Trophoblast cell (in vitro differentiated cells and primary cell): Measurements from ENCODE around the gene CACNG1.

Experiments used
- DNase-seq, 2 donors: peaks; one replicate each; pipeline ENCODE4 v3.0.0-alpha.2; 2016
- H2AFZ ChIP-seq: 2 replicates; pipeline ENCODE4 v1.6.1; 2013; ENCODE audit warnings: low read length, moderate library complexity, mild to moderate bottlenecking; ENCODE audit not compliant: insufficient read depth, poor library complexity
- H2AK5ac ChIP-seq: 2 replicates; pipeline ENCODE4 v1.6.1; 2013; ENCODE audit warnings: mild to moderate bottlenecking, low read length
- H2BK120ac ChIP-seq: 2 replicates; pipeline ENCODE4 v1.6.1; 2013; ENCODE audit warnings: low read length, mild to moderate bottlenecking, moderate library complexity; ENCODE audit not compliant: insufficient read depth, poor library complexity
- H2BK12ac ChIP-seq: 2 replicates; pipeline ENCODE4 v1.6.1; 2013; ENCODE audit warnings: mild to moderate bottlenecking, low read length, moderate library complexity
- H2BK5ac ChIP-seq: 2 replicates; pipeline ENCODE4 v1.6.1; 2013; ENCODE audit warnings: low read length, low read depth, moderate library complexity, mild to moderate bottlenecking; ENCODE audit not compliant: poor library complexity
- H3K14ac ChIP-seq: 2 replicates; pipeline ENCODE4 v1.6.1; 2013; ENCODE audit warnings: mild to moderate bottlenecking, low read length
- H3K18ac ChIP-seq: 2 replicates; pipeline ENCODE4 v1.6.1; 2013; ENCODE audit warnings: mild to moderate bottlenecking, low read length
- H3K23ac ChIP-seq: 2 replicates; pipeline ENCODE4 v1.6.1; 2013; ENCODE audit warnings: low read length
- H3K27ac ChIP-seq: 2 replicates; pipeline ENCODE4 v1.5.1; 2013; ENCODE audit warnings: low read depth, mild to moderate bottlenecking, inconsistent platforms, low read length, moderate library complexity
- H3K27me3 ChIP-seq: 2 replicates; pipeline ENCODE4 v1.6.1; 2013; ENCODE audit warnings: inconsistent platforms, mild to moderate bottlenecking, low read length, moderate library complexity; ENCODE audit not compliant: insufficient read depth
- H3K36me3 ChIP-seq, 2 experiments: 1 replicate in 1 of 2; 2 replicates in 1 of 2; pipeline ENCODE4 v1.6.1; 2013; ENCODE audit warnings: low read length in 2 of 2, mild to moderate bottlenecking in 2 of 2, moderate library complexity in 1 of 2; ENCODE audit not compliant: insufficient read depth in 2 of 2, control insufficient read depth in 1 of 2
- H3K4ac ChIP-seq: 2 replicates; pipeline ENCODE4 v1.6.1; 2013; ENCODE audit warnings: low read depth, mild to moderate bottlenecking, low read length, moderate library complexity
- H3K4me1 ChIP-seq, 2 experiments: 1 replicate in 1 of 2; 2 replicates in 1 of 2; pipeline ENCODE4 v1.6.1; 2013; ENCODE audit warnings: low read length in 2 of 2, mild to moderate bottlenecking in 2 of 2, moderate library complexity in 1 of 2; ENCODE audit not compliant: insufficient read depth in 2 of 2, control insufficient read depth in 1 of 2
- H3K4me2 ChIP-seq: 2 replicates; pipeline ENCODE4 v1.6.1; 2013; ENCODE audit warnings: inconsistent platforms, mild to moderate bottlenecking, low read length, moderate library complexity
- H3K4me3 ChIP-seq: 2 replicates; pipeline ENCODE4 v1.5.1; 2013; ENCODE audit warnings: mild to moderate bottlenecking, low read depth, low read length, inconsistent platforms
- H3K79me1 ChIP-seq: one replicate; pipeline ENCODE4 v1.6.1; 2013; ENCODE audit warnings: low read length
- H3K79me2 ChIP-seq: 2 replicates; pipeline ENCODE4 v1.6.1; 2013; ENCODE audit warnings: low read length, mild to moderate bottlenecking; ENCODE audit not compliant: control insufficient read depth, insufficient read depth, poor library complexity
- H3K9ac ChIP-seq: 2 replicates; pipeline ENCODE4 v1.6.1; 2013; ENCODE audit warnings: mild to moderate bottlenecking, low read length
- H3K9me3 ChIP-seq: 2 replicates; pipeline ENCODE4 v1.6.1; 2013; ENCODE audit warnings: low read depth, mild to moderate bottlenecking, control low read depth, inconsistent platforms, low read length; ENCODE audit not compliant: insufficient read depth
- H4K12ac ChIP-seq: 2 replicates; pipeline ENCODE4 v1.6.1; 2013; ENCODE audit warnings: low read depth, mild to moderate bottlenecking, low read length, moderate library complexity
- H4K8ac ChIP-seq: 2 replicates; pipeline ENCODE4 v1.6.1; 2013; ENCODE audit warnings: low read depth, mild to moderate bottlenecking, low read length, moderate library complexity
- H4K91ac ChIP-seq: one replicate; pipeline ENCODE4 v1.6.1; 2013; ENCODE audit warnings: low read depth, mild to moderate bottlenecking, low read length, moderate library complexity
- WGBS: extraction: QIAGEN DNeasy Blood & Tissue Kit; methylation state at CpG from one replicate; pipeline ENCODE4 v1.1.7; 2013; ENCODE audit warnings: missing lambda C conversion rate; ENCODE audit not compliant: insufficient read length, insufficient coverage; ENCODE audit errors: extremely low coverage; 5-methylcytosine and 5-hydroxymethylcytosine counted together

Gene CACNG1

DNA sequence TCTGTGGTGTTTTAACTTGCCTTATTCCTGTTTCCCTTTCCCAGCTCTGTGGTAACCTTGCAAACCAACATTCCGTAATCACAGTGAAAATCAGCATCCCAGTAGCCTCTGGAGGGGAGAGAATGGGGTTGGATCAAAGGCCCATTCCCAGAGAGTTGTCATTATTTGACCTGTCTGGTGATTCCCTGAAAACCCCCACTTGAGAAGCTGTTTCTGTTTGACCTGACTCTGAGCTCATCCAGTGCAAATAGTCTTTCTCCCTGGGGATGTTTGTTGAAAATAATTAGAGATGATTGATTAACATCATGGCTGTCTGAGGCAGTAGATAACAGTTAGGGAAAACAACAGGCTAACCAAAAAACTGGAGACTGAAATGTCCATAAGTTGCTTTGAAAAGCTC, 3.0 kb downstream of the CACNG1 start:
- H3K4me3 ChIP-seq = no peak overlapping the region
- no peak overlapping the region for H3K23ac ChIP-seq
- H2AK5ac ChIP-seq = no peak overlapping the region
- H3K36me3 ChIP-seq = no peaks in the 10 kb centered on the region
- no peak for DNase-seq
- H3K4me2 ChIP-seq = no peak overlapping the region
- H3K79me1 ChIP-seq = no peaks in the 10 kb centered on the region
- H3K4me1 ChIP-seq = no peaks in the 10 kb centered on the region
- H3K14ac ChIP-seq = no peak overlapping the region
- H3K4ac ChIP-seq = no peak overlapping the region
- H2AFZ ChIP-seq = no peak overlapping the region
- no peaks in the 10 kb centered on the region for H3K27me3 ChIP-seq
- H3K27ac ChIP-seq = no peak overlapping the region
- no peaks in the 10 kb centered on the region for H3K79me2 ChIP-seq
- H2BK12ac ChIP-seq = no peak overlapping the region
- H4K12ac ChIP-seq = no peak overlapping the region
- H3K9me3 ChIP-seq = no peaks in the 10 kb centered on the region
- no peak overlapping the region for H2BK5ac ChIP-seq
- no peak overlapping the region for H4K8ac ChIP-seq
- no CpG with 5 or more reads among the region's 1 CpG for WGBS
- H2BK120ac ChIP-seq = no peak overlapping the region
- H3K18ac ChIP-seq = no peak overlapping the region
- no peak overlapping the region for H3K9ac ChIP-seq
- H4K91ac ChIP-seq = no peak overlapping the region

GRCh38 chr17:67049025-67049739, 4.8 kb downstream of the CACNG1 start:
- Histone ChIP-seq H4K12ac (no peak overlapping the region), H2BK12ac (no peak overlapping the region), H3K27me3 (no peaks in the 10 kb centered on the region), H3K9me3 (no peaks in the 10 kb centered on the region), H4K8ac (no peak overlapping the region), H3K79me2 (no peaks in the 10 kb centered on the region), H3K4me2 (no peak overlapping the region), H2BK120ac (no peak overlapping the region), H2BK5ac (no peak overlapping the region), H3K9ac (no peak overlapping the region), H3K14ac (no peak overlapping the region), H3K79me1 (no peaks in the 10 kb centered on the region), H2AK5ac (no peak overlapping the region), H3K23ac (no peak overlapping the region), H3K36me3 (no peaks in the 10 kb centered on the region), H3K4me3 (no peak overlapping the region), H4K91ac (no peak overlapping the region), H3K18ac (no peak overlapping the region), H2AFZ (no peak overlapping the region), H3K4me1 (no peaks in the 10 kb centered on the region), H3K4ac (no peak overlapping the region), H3K27ac (no peak overlapping the region)
- no peak for DNase-seq
- WGBS = no CpG with 5 or more reads among the region's 5 CpGs

- no peak for DNase-seq
- Histone ChIP-seq H3K4me1 (no peaks in the 10 kb centered on the region), H3K79me2 (no peaks in the 10 kb centered on the region)
These were observed 5.7 kb downstream of the CACNG1 start for GRCh38 chr17:67050066-67050465.

DNA sequence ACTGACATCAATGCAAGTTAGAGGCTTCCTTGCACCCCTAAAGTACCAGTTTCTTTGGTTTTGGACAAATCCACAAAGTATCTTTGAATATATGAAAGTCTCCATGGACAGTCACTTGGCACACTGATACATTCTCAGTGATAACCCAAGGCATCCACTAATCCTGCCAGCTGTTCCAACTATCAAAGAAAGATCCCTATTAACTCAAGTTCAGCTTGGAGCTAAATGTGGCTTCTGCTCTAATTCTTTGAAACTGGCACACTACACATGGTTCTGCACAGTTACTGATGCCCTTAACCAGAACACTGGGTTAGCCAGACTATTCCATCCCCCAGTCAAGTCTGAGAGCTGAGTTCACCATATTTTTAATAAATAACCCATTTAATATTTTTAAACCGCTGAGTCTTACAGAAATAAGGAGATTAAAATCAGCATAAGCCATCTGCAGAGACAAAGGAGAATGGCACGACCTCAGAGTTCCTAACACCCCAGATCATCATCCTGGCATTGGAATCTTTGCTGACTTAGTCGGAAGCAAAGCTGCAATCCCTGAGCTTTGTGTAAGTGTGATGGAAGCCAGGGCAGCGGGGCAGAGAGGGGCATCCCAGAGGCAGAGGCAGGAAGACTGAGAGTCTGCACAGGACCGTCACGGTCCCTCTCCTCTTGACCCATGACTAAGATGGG, 6.3 kb downstream of the CACNG1 start:
- Histone ChIP-seq H2AK5ac (no peak overlapping the region), H4K12ac (no peak overlapping the region), H3K27ac (no peak overlapping the region), H3K27me3 (no peaks in the 10 kb centered on the region), H3K79me1 (no peaks in the 10 kb centered on the region), H2AFZ (no peak overlapping the region), H3K36me3 (no peaks in the 10 kb centered on the region), H3K4ac (no peak overlapping the region), H2BK120ac (no peak overlapping the region), H3K4me3 (no peak overlapping the region), H3K9me3 (peaks cover 4% of the 10 kb centered on the region), H3K79me2 (no peaks in the 10 kb centered on the region), H3K4me1 (no peaks in the 10 kb centered on the region), H3K23ac (no peak overlapping the region), H2BK5ac (no peak overlapping the region), H3K4me2 (no peak overlapping the region), H3K14ac (no peak overlapping the region), H4K8ac (no peak overlapping the region), H4K91ac (no peak overlapping the region), H2BK12ac (no peak overlapping the region), H3K18ac (no peak overlapping the region), H3K9ac (no peak overlapping the region)
- WGBS = no CpG with 5 or more reads among the region's 6 CpGs
- no peak for DNase-seq

More at GRCh38 chr17:67050066-67050465, 5.7 kb downstream of the CACNG1 start:
- Histone ChIP-seq H3K4ac (no peak overlapping the region), H3K27me3 (no peaks in the 10 kb centered on the region), H3K23ac (no peak overlapping the region), H4K8ac (no peak overlapping the region), H3K36me3 (no peaks in the 10 kb centered on the region), H2BK12ac (no peak overlapping the region), H3K79me1 (no peaks in the 10 kb centered on the region), H3K4me2 (no peak overlapping the region), H3K4me3 (no peak overlapping the region), H3K14ac (no peak overlapping the region), H3K18ac (no peak overlapping the region), H2AFZ (no peak overlapping the region), H2BK120ac (no peak overlapping the region), H4K12ac (no peak overlapping the region), H2BK5ac (no peak overlapping the region), H2AK5ac (no peak overlapping the region), H3K9me3 (peaks cover 4% of the 10 kb centered on the region), H3K9ac (no peak overlapping the region), H4K91ac (no peak overlapping the region), H3K27ac (no peak overlapping the region)
- WGBS = no CpG with 5 or more reads among the region's 1 CpG
